HG03565 (cell line): ENCODE measurements around the gene ARHGAP26.
A peak's percentile ranks its signal among the peaks of the same experiment; 100 is the strongest.

Source experiments
- ATAC-seq: cut with Tn5 transposase; IDR thresholded peaks from one replicate; pipeline ENCODE4 v1.9.1; 2021; ENCODE audit warnings: mild to moderate bottlenecking, moderate library complexity; ENCODE audit not compliant: unreplicated experiment

Gene ARHGAP26

DNA sequence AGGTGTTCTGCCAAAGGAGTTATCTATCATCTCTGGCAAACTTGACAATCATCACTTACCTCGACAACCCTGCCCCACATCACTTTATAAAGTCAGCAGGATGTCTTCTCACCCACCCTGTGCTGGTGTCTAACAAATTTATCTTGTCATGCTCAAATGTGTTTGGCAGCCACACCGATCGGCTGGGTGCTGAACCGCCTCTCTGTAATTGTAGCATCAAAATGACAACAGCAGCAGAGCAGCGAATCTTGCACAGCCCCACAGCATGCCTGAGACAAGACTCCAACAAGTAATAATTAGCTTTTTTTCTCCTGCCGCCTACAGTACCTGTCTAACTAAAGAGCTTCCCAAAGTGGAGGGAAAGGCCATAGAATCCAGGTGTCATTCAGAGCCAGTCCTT is 457.1 kb downstream of the ARHGAP26 start:
- ATAC-seq, result no peak

DNA sequence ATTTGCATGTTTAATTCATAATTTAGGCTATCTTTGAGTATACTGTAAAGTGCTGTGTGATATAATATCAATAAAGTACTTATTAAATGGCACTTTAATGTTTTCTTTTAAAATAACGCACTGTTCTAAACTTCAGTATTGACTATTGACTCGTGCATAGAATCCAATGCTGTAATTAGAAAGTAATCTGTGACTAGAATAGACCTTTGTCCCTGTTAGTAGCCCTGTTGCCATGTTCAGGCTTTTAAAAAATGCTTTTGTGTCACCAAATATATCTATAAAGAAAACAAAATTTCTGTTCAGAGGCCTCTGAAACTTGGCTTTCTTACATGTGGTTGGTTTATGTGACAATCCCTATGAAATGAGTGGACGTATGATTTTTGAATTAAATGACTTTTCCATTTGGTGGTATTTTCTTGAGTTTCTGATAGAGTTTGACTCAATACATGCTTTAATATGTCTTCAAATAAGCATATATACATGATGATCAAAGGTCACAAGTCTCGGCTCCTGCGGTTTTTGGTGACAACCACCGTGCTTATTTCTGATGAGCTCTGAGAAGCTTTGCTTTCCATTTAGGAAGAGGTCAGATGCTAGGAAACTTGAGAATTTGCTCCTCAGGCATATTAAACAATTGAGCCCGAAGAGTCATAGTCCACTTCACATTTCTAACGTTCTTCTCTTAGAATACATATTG is 458.6 kb downstream of the ARHGAP26 start:
- no peak for ATAC-seq

DNA sequence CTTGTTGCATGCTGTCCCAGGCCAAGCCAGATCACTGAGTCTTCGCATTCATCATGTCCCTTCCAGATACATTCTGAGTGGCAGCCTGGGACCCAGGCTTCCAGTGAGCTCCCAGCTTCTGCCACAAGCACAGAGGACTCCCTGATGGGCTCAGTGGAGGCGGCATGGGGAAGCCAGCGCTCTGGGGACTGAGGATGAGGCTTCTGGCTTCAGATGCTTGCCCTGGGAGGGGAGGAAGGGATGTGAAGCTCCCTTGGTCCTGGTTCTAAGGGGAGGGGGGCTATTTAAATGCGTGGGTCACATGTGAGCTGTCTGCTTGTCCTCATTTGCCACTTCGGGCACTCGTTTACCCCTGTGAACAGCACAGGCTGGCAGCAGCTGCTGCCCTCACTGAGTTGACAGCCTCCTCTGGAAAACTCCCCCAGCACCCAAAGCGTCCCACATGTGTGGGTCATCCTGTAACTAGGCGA is 459.3 kb downstream of the ARHGAP26 start:
- peak; percentile 16 for ATAC-seq

DNA sequence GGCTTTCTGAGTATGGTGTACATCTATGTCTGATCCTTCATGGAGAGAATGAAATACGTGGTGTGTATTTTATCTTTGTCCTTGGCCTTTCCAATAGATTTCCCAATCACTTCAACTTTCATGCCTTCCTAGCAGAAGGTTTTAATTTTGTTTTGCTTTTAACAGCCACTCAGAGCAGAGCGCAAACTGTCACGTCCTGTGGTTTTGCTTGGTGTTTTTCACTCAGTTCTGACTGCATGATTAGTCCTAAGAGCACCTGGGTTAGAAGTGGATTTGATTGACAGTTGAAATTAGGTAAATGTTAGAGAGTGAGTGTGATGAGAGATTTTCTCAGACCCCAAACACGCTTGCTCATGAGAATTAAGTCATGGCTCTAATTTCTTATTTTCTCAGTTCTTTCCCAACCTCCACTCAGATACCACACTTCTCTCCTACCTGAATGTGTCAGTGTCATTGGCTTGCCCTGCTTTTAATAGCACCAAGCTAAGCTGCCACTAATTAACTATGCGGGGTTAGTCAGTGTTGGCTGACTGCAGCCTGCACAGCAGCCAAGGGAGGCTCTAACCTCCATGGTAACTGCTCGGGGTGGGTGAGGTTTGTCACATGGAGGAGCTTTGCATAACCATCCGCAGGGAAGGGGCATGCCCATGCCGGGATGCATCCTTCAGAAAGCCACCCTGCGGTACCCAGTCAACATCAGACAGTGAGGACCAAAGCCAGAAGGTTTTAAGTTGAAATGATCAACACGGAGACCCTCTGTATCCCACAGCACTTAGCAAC is 459.9 kb downstream of the ARHGAP26 start:
- peak; percentile 91 for ATAC-seq

DNA sequence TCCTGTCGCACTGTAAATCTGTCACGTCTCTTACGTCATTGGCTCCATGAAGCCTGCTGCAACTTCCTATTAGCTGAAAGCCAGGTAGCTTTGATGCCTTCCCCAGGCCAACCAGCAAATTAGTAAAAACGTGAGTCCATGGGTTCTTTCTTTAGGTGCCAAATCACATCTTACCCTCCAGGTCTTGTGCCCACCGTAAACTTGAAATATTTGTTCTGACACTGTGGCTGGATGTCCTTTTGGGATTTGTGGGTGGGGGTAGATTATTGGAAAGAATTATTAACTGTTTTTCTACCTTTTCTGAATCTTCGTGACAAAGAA is 460.5 kb downstream of the ARHGAP26 start:
- no peak for ATAC-seq

DNA sequence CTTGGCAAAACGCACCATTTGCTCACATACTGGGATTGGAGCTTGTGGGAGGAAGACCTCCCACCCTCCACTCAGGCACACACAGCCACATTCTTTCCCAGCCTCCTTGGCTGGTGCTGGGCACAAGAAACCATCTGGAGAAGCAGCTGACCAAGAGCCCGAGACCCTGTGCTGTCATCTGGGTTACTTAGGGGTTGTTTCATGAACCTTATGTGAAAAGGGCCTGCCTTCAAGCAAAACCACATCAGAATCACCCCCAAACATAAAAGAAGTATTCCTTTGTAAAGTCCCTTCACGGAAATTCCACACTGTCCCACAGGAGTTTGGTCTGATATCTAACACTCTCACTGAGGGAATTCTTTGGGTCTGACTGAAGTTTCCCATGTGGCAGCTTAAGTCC is 461.2 kb downstream of the ARHGAP26 start:
- ATAC-seq, result no peak

DNA sequence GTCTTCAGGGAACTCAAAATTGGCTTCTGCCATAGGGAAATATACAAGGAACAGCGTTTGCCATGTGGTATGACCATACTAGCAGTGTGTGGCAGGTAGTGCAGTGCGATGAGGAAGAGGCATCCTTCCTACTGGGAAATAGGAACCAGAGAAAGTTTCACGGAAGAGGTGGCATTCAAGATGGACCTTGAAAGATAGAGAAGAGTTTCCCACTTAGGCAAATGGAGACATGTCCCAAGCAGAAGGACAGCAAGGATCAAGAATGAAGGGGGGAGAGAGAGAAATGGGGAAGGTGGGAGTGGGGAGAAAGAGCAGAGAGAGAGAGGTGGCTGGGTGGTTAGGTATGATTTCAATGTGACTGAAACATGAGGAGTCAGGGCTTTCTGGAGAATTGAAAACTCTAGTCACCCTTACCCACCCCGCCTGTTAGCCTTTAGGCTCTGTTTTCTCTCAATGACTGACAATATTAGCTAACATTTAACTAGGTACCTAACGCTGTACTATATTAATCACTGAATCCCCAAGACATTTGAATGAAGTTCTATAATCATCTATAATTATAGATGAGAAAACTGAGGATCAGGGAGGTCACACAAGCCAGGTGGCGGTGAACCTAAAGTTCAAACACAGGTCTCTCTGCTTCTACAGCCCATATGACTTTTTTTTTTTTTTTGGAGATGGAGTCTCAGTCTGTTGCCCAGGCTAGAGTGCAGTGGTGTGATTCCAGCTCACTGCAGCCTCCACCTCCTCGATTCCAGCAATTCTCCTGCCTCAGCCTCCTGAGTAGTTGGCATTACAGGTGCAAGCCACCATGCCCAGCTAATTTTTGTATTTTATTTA is 462.0 kb downstream of the ARHGAP26 start:
- ATAC-seq, result no peak

DNA sequence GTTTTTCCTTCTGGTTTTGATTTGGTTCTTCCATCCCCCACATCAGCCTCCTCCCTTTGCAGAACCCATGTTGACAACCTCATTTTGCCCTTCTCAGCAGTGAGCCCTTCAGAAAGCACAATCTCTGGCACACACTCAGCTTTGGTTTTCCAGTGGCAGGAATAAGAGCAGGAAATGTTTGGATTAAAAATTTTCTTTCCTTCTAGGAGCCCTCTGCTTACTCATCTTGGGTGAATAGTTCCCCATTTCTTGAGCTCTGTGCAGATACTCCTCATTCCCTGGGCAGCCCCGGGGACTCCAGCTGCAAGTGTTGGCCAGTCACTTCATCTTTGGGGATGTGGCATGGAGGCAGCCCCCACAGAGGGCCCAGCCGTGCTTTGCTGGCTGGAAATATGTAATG is 462.9 kb downstream of the ARHGAP26 start:
- ATAC-seq, result no peak

DNA sequence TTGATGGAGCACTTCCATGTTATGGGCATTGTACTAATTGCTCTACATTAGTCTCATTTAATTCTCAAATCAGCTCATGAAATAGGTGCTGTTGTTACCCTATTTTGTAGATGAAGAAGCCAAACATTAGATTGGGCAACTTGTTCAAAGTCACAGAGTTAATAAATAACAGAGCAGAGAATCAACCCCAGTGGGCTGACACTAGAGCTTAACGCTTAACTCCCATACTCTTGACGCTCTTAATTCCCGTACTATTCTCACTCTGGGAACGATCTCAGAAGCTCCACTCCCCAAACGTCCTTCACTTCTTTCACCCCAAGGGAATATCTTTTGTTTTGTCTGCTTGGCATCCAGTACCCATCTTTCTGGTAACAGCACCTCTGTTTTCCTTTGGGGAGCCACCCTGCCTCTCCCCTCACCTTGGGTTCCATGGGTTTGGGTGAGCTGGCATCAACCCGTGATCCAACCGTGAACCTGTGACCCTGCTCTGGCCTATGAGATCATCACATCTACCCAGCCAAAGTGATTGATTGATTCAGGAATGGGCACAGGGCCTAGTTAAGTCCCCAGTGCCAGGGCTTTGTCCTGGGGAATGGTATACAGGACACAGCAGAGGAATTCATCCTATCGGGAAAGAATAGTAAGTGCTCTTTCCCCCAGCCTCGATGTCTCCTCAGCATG is 464.1 kb downstream of the ARHGAP26 start:
- ATAC-seq, result no peak

DNA sequence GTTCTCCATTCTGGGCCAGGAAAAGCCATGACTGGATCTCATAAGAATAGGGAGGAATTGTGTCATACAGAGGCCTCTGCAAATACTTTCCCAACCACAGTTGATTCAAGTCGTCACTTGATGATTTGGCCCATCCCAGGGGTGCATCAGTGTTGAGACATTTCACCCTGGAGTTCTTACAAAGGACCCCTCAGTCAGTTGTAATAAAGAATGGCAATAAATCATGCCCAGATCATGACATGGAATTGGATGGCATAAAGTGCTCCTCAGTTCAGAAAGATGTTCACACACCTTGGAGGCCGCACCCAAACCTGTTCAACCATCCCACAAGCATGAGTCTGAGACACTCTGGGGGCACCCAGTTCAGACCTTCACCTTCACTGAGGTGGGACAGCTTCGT is 465.2 kb downstream of the ARHGAP26 start:
- ATAC-seq, result no peak

DNA sequence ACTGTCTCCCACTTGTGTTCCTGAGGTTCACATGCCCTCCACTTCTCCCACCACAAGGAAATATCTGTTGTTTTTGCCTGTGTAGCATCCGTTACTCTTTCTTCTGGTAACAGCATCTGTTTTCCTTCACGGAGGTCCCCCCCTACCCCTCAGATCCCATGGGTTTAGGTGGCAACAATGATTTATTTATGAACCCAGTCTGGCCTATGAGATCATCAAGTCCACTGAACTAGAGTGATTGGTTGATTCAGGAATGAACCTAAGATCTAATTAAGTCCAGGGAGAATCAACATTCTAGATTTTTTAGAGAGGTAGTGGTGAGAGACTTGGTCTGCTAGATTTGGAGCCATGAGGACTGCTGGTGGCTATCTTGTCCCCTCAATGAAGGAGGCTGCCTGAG is 466.5 kb downstream of the ARHGAP26 start:
- no peak for ATAC-seq

DNA sequence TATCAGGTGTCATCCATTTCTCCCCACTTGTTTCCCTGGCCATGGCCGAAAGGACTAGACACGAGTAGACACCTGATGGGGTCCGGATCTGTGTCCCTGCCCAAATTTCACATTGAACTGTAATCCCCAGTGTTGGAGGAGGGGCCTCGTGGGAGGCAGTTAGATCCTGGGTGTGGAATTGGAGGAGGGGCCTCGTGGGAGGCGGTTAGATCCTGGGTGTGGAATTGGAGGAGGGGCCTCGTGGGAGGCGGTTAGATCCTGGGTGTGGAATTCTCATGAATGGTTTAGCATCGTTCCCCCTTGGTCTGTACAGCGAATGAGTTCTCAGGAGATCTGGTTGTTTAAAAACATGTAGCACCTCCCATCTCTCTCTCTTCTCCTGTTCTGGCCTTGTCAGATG is 467.5 kb downstream of the ARHGAP26 start:
- ATAC-seq, result no peak

DNA sequence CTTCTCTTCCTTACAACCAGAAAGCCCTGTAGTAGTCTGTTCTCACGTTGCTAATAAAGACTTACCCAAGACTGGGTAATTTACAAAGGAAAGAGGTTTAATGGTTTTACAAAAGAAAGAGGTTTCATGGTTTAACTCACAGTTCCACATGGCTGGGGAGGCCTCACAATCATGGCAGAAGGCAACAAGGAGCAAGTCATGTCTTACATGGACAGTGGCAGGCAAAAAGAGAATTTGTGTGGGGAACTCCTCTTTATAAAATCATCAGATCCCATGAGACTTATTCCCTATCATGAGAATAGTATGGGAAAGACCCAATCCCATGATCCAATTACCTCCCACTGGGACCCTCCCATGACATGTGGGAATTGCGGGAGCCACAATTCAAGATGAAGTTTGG is 468.4 kb downstream of the ARHGAP26 start:
- ATAC-seq, result no peak

DNA sequence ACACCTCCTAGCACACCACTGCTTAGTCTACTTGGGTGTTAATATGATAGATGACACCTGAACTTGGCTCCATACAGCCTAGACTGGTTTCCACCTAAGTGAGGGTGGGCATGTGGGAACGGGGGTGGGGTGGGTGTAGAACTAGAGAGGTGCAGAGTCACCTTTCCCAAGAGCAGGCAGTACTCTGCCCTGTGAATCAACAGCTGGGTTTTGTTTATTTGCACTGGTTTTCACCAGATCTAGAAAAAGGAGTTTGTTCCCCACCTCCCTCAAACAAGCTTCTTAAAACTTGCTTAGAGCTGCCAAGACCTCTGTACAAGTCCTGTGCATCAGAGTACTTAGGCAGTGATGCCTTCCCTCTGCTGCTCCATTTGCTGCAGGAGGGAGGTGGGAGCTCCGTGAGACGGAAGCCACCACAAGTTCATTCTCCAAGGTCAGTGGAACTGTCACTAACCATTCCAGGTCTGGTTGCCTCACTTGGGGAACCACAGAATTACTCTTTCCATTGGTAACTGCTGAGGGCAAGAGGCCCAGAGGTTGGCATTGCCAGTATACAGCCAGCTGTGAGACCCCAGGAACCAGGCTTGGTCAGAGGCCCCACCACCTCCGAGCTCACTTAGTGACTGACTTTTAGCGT is 469.8 kb downstream of the ARHGAP26 start:
- ATAC-seq, result no peak

DNA sequence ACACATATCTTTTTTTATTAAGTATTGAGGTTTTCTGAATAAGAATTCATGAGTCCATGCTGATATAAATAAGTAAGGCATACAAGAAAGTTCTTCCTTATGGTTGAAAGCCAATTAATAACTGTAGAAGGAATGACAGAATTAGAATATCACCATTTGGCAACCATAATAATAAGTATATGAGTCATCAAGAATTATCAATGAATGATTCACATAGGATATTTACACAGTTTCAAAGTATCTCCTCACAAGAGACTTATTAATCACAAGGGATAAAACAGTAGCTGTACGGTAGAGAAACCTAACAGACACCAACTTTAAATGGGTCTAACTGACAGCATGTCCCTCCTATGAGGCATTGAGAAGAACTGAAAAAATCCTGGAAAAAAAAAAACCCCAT is 471.7 kb downstream of the ARHGAP26 start:
- ATAC-seq, result no peak

DNA sequence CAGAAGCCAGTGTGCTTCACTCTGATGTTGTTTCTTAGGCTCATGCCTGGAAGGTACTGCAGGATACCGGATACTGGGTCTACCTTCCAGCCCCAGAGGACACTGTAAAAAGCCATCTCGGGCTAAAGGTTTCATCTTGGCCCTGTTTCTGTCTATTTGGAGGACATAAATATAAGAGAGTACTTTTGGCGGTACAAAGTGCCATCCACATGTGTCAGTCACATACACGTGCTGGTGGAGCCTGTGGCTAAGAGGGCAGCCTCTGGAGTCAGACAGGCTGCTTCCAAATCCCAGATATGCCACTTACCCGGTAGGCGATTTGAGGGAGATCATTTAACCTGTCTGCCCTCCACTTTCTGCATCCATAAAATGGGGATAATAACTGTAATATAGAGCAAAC is 472.9 kb downstream of the ARHGAP26 start:
- ATAC-seq, result no peak

DNA sequence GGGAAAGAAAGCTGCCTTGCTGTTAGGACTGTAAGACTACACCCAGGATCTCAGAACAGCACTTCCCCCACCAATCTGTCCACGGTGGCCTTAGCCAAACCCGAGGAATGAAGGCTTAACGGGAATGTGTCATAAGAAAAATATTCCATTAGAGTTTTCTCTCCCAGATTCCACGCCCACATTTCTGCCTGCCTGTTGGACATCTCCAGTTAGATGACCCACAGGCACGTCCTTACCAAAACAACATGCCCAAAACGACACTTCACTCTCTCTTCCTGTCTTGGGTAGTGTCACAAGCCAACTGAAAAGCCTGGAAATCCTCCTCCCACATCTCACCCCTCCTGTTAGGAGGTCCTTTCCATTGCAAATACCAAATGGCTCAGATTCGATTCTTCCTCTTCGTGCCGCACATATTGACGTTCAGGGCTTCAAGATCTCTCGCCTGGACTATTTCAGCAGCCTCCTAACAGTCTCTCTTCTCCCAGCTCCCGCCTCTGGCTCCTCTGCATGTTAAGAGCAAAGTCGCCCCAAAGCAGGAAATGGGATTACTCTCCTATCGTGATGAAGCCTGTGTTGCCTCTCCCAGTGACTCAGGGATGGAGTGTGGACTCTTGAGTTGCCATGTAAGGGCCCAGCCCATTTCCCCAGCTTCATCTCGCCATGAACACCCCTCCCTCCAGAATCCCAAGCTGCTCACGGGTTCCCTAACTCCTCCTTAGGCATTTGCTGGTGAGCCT is 474.0 kb downstream of the ARHGAP26 start:
- ATAC-seq, result no peak

DNA sequence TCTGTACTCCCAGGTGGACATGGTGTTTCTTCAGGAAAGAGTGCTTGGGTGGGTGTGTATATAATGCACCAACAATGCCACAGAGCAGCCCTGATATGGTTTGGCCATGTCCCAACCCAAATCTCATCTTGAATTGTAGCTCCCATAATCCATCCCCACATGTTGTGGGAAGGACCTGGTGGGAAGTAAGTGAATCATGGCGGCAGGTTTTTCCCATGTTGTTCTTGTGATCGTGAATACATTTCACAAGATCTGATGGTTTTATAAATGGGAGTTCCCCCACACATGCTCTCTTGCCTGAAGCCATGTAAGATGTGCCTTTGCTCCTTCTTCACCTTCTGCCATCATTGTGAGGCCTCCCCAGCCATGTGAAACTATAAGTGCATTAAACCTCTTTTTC is 474.8 kb downstream of the ARHGAP26 start:
- no peak for ATAC-seq

DNA sequence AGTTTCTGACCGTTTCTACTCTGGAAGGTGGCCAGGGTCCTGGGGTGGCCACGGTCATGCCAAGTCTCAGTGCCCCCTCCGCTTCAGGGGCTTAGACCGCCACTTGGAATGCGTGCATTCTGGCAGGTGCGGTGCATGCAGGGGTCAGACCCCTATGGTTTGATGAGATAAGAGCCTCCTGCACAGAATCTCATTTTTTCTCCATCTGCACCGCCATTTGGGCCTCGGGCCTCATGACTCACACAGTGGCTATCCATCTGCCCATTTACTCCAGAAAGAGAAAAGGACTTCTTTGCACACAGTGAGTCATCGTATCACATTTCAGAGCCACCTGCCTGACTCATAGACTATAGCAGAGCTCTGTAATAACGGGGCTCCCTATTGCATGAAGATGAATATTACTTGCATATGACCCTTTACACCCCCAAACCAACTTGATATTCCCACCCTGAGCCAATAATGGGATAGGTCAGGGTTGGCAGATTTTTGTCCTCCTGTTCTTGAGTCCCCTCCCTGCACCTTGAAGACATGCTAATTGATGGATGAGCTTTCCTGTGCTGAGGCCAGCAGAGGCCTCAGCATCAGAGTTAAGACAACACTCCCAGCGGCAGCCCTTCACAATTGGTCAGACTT is 475.9 kb downstream of the ARHGAP26 start:
- ATAC-seq, result no peak
